Measurements from ENCODE around the gene C14orf180. TPM values are rescaled to one million over a fixed set of nuclear protein-coding genes. Genes with fewer than 3 reads are reported as not detected.

The C14orf180 gene
- total RNA-seq, 2 experiments from 2014 or later: not detected

Other genes starting within 250 kb of the C14orf180 start
- gene TMEM179, start 25.0 kb downstream of the C14orf180 start, total RNA-seq: not detected
- gene INF2, start 109.9 kb downstream of the C14orf180 start, total RNA-seq: 100 to 1,000 TPM; 163 to 171 TPM
- gene ADSS1, start 144.5 kb downstream of the C14orf180 start, total RNA-seq: 1 to 10 TPM in 1 of 2 experiments, under 1 TPM in 1; 0.81 to 1.2 TPM
- gene SIVA1, start 173.4 kb downstream of the C14orf180 start, total RNA-seq: 100 to 1,000 TPM in 1 of 2 experiments, 10 to 100 TPM in 1; 84.7 to 135 TPM
- gene AKT1, start 216.0 kb downstream of the C14orf180 start, total RNA-seq: 100 to 1,000 TPM; 159 to 166 TPM
- 1 to 10 TPM; 4.5 to 5.8 TPM for gene ZBTB42, start 221.3 kb downstream of the C14orf180 start, total RNA-seq